ENCODE data around the gene NCOA1. TPM values are rescaled to one million over a fixed set of nuclear protein-coding genes. Genes with fewer than 3 reads are reported as not detected.

Gene NCOA1
- total RNA-seq, 1 experiment from 2014 or later, result 15.4 TPM

- intact Hi-C loops (cut with micrococcal nuclease), result no loop called here
- Mint-ChIP-seq H3K27me3 (ENCODE audit: insufficient read depth, unreplicated experiment) (no peaks in the 10 kb centered on the region), H3K27ac (ENCODE audit: low read depth, unreplicated experiment) (no peak overlapping the region), H3K4me1 (ENCODE audit: insufficient read depth, unreplicated experiment) (peaks cover 7% of the 10 kb centered on the region), H3K36me3 (ENCODE audit: insufficient read depth, unreplicated experiment) (no peaks in the 10 kb centered on the region), H3K4me3 (ENCODE audit: unreplicated experiment) (no peak overlapping the region), H3K9me3 (ENCODE audit: unreplicated experiment) (no peaks in the 10 kb centered on the region)
- no peak for TF ChIP-seq CTCF (IDR thresholded peaks at IDR 0.05; ENCODE audit: unreplicated experiment)
- no peak for DNase-seq (ENCODE audit: unreplicated experiment)
- no TSS peak for BruUV-seq (replicated peaks)
- CTCF ChIA-PET, result interaction anchor here (0.7 kb wide), 1 partner anchor 136 kb away, joined by 3 read pairs; no protein-coding TSS in a partner anchor
- POLR2A ChIA-PET, result no interaction called here
These were observed 67.9 kb downstream of the NCOA1 start for GRCh38 chr2:24558781-24559472.

GRCh38 chr2:24559473-24560113 lies 68.5 kb downstream of the NCOA1 start:
- Mint-ChIP-seq H3K27me3 (ENCODE audit: insufficient read depth, unreplicated experiment) (no peaks in the 10 kb centered on the region), H3K36me3 (ENCODE audit: insufficient read depth, unreplicated experiment) (no peaks in the 10 kb centered on the region), H3K9me3 (ENCODE audit: unreplicated experiment) (no peaks in the 10 kb centered on the region), H3K27ac (ENCODE audit: low read depth, unreplicated experiment) (no peak overlapping the region), H3K4me3 (ENCODE audit: unreplicated experiment) (no peak overlapping the region), H3K4me1 (ENCODE audit: insufficient read depth, unreplicated experiment) (peaks cover 7% of the 10 kb centered on the region)
- intact Hi-C loops (cut with micrococcal nuclease), result no loop called here
- BruUV-seq (replicated peaks), result no TSS peak
- ChIA-PET POLR2A (no interaction called here), CTCF (interaction anchor here (0.6 to 0.7 kb wide), 2 partner anchors 137 to 1011 kb away, joined by 3 to 5 read pairs; no protein-coding TSS in a partner anchor)
- no peak for TF ChIP-seq CTCF (IDR thresholded peaks at IDR 0.05; ENCODE audit: unreplicated experiment)
- peak; percentile 8 for DNase-seq (ENCODE audit: unreplicated experiment)

GRCh38 chr2:24565537-24565936 lies 74.5 kb downstream of the NCOA1 start:
- no peak overlapping the region for H3K4me3 Mint-ChIP-seq (ENCODE audit: unreplicated experiment)
- CTCF ChIA-PET, result interaction anchor here (1.0 kb wide), 1 partner anchor 74 kb away, joined by 3 read pairs; the partner anchor contains the start of gene NCOA1
- POLR2A ChIA-PET, result no interaction called here
- BruUV-seq (replicated peaks), result no TSS peak
- no peaks in the 10 kb centered on the region for H3K9me3 Mint-ChIP-seq (ENCODE audit: unreplicated experiment)
- no peak overlapping the region for H3K27ac Mint-ChIP-seq (ENCODE audit: low read depth, unreplicated experiment)
- no peaks in the 10 kb centered on the region for H3K4me1 Mint-ChIP-seq (ENCODE audit: insufficient read depth, unreplicated experiment)
- no peaks in the 10 kb centered on the region for H3K27me3 Mint-ChIP-seq (ENCODE audit: insufficient read depth, unreplicated experiment)
- no peaks in the 10 kb centered on the region for H3K36me3 Mint-ChIP-seq (ENCODE audit: insufficient read depth, unreplicated experiment)
- intact Hi-C loops (cut with micrococcal nuclease), result no loop called here
- no peak for TF ChIP-seq CTCF (IDR thresholded peaks at IDR 0.05; ENCODE audit: unreplicated experiment)
- no peak for DNase-seq (ENCODE audit: unreplicated experiment)

GRCh38 chr2:24566209-24566608 lies 75.2 kb downstream of the NCOA1 start:
- no peak overlapping the region for H3K27ac Mint-ChIP-seq (ENCODE audit: low read depth, unreplicated experiment)
- no peak for TF ChIP-seq CTCF (IDR thresholded peaks at IDR 0.05; ENCODE audit: unreplicated experiment)
- H3K36me3 Mint-ChIP-seq (ENCODE audit: insufficient read depth, unreplicated experiment), result no peaks in the 10 kb centered on the region
- intact Hi-C loops (cut with micrococcal nuclease), result no loop called here
- DNase-seq (ENCODE audit: unreplicated experiment), result no peak
- no peaks in the 10 kb centered on the region for H3K27me3 Mint-ChIP-seq (ENCODE audit: insufficient read depth, unreplicated experiment)
- no peak overlapping the region for H3K4me3 Mint-ChIP-seq (ENCODE audit: unreplicated experiment)
- H3K4me1 Mint-ChIP-seq (ENCODE audit: insufficient read depth, unreplicated experiment), result no peaks in the 10 kb centered on the region
- CTCF ChIA-PET, result interaction anchor here (0.5 to 1.8 kb wide), 4 partner anchors 23 to 579 kb away, joined by 3 to 4 read pairs (median 4); partner anchors contain the start of gene NCOA1
- BruUV-seq (replicated peaks), result no TSS peak
- POLR2A ChIA-PET, result no interaction called here
- H3K9me3 Mint-ChIP-seq (ENCODE audit: unreplicated experiment), result no peaks in the 10 kb centered on the region

Data from MCF 10A (cell line).